Breast epithelium (tissue), 3 donors: ENCODE results near the gene SMARCAD1.

ENCODE experiments used
- POLR2A ChIP-seq: fragments of 450-650 bp; IDR thresholded peaks from one replicate; pipeline ENCODE4 v1.6.1; 2016; ENCODE audit warnings: antibody characterized with exemption, mild to moderate bottlenecking, moderate library complexity
- POLR2AphosphoS5 ChIP-seq, 3 donors: sonication (generic); formaldehyde crosslinking; IDR thresholded peaks; one replicate each; pipeline ENCODE4 v1.6.1; 2017; ENCODE audit warnings: antibody characterized with exemption in 3 of 3
- TF ChIP-seq, protein P1 (sequence below), 3 donors: fragments of 450-650 bp; IDR thresholded peaks; one replicate each; pipeline ENCODE4 v1.5.1; 2016 to 2017; ENCODE audit warnings: antibody characterized with exemption in 3 of 3, mild to moderate bottlenecking in 3 of 3, moderate library complexity in 3 of 3

GRCh38 chr4:94237271-94237670 is 29.6 kb downstream of the SMARCAD1 start:
- TF ChIP-seq, protein P1, sequence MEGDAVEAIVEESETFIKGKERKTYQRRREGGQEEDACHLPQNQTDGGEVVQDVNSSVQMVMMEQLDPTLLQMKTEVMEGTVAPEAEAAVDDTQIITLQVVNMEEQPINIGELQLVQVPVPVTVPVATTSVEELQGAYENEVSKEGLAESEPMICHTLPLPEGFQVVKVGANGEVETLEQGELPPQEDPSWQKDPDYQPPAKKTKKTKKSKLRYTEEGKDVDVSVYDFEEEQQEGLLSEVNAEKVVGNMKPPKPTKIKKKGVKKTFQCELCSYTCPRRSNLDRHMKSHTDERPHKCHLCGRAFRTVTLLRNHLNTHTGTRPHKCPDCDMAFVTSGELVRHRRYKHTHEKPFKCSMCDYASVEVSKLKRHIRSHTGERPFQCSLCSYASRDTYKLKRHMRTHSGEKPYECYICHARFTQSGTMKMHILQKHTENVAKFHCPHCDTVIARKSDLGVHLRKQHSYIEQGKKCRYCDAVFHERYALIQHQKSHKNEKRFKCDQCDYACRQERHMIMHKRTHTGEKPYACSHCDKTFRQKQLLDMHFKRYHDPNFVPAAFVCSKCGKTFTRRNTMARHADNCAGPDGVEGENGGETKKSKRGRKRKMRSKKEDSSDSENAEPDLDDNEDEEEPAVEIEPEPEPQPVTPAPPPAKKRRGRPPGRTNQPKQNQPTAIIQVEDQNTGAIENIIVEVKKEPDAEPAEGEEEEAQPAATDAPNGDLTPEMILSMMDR (IDR thresholded peaks at IDR 0.05), result no peak
- TF ChIP-seq POLR2AphosphoS5 (IDR thresholded peaks at IDR 0.05), result no peak
- no peak for TF ChIP-seq POLR2A
